ENCODE measurements around the gene CCNK.

The CCNK gene

DNA sequence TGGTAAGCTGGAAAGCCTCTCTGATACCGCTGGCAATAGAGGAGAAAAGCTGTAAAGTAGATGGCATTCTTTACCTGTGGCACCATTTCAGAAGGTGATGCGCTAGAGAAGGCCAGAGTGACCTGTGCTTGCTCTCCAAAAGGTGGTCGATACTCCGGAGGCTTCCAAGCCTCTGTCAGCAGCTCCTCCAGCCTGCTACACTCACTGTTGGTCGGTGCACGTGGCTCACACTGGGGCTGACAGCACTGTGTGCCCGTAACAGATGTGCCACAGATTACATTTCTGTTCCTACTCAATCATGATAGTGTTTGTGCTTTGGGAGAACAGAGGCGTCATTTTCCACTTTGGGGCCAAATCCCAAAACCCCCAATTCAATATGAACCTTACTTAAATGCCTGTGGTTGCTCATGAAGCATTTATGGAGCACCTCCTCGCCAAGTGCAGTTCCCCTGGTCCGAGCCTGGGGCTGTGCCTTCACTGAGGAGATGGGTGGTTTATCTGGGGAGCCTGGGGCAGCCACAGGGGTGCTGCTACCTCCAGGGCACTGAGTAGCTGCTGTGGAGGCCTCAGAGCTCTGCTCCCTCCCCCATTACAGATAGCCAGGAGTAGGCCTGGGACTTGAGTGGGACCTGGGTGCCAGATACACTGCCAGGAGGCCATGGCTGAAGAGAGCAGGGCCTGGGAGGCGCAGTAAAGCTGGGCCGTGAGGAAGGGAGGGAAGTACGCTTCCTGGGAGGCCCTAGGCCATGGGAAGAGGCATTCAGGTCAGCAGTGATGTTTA, 26.8 kb downstream of the CCNK start:
- no peak for DNase-seq (ENCODE audit: low read depth in 2 of 2)

DNA sequence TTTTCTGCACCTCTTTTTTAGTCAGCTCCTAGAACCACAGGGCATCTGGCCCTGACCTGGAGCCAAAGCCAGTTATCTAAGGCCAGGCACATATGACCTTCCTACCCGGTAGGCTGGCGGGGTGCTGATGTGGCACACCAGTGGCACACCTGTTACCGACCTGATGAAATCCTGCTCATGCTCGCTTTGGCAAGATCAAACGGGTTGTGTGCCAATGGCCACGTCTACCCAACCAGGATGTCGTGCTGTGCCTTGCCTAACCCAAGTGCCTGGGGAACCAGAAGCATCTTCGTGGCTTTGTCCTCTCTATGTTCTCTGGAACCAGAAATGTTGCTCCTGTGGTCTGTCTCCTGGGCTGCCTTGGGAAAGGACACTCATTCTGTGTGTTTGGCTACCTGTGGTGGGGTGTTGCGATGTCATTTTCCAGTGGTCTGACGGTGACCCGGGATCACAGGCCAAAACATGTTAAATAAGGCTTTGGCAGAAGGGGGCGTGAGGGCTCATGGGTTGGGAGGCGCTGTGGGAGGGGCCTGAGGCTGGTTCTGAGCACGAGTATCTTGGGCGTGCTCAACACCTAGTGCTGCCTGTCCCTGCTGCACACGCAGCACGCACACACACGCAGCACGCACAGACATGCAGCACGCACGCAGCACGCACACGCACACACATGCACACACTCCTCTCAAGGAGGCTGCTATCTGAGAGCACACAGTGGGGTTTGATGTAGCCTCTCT, 27.9 kb downstream of the CCNK start:
- DNase-seq (ENCODE audit: low read depth in 2 of 2) = no peak

DNA sequence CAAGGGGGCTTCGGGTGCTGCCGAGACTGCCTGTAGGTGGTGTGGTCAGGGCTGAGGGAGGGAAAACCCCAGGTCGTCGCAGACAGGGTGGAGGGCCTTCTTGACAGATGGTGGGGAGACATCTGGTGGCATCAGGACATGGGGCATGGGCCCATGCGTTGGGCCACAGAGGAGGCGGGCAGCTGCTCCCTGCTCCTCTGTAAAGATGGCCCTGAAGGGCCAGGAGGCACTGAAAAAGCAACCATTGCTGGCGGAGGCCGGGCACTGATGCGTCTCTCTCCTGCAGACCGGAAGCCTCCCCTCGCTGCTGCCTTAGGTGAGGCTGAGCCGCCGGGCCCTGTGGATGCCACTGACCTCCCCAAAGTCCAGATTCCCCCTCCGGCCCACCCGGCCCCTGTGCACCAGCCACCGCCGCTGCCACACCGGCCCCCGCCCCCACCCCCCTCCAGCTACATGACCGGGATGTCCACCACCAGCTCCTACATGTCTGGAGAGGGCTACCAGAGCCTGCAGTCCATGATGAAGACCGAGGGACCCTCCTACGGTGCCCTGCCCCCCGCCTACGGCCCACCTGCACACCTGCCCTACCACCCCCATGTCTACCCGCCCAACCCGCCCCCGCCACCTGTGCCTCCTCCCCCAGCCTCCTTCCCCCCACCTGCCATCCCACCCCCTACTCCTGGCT, 28.8 kb downstream of the CCNK start:
- no peak for DNase-seq (ENCODE audit: low read depth in 2 of 2)

DNA sequence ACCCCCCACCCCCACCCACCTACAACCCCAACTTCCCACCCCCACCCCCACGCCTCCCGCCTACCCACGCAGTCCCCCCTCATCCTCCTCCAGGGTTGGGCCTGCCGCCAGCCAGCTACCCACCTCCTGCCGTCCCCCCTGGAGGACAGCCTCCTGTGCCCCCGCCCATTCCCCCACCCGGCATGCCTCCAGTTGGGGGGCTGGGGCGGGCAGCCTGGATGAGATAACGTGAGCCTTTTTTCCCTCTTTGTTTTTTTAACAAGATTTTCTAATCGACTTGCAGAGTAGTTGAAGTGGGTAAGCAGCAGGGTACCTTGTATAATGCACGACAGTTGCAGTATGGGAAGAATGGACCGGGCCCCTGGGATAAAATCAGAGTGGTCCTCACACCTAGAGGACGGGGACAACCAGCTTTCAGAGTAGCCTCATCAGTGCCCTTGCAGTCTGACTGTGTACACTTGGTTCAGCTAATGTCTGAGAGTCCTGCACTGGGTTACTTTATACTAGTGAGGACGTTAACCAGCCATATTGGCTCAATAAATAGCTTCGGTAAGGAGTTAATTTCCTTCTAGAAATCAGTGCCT, 29.4 kb downstream of the CCNK start:
- no peak for DNase-seq (ENCODE audit: low read depth in 2 of 2)

DNA sequence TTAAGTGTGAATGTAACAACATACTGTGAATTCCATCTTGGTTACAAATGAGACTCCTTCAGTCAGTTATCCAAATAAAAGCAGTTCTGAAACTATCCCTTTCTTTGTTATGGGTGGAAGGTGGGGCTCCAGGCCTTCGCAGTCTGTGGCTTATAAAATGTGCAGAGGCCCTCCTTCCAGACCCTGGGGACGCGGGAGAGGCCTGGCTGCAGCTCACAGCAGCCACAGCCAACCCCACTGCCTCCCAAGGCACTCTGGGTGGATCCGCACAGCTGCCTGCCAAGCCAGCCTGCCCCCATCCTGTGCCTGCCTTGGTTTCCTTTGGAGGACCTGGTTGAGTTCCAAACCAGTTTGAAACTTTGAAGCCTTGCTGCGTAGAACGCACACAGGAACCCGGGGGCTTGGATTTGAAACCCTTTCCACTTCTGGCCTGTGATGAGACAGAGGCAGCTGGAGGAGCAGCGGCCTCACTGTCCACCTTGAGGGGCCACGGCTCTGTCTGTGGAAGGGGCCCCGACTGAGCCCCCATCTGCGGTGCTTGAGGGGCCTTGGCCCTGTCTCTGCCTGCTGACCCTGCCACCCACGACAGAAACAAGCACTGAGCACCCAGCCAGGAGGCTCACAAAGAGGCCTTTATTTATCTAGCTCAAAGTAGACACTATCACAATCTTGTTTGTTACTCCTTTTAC, 30.4 kb downstream of the CCNK start:
- DNase-seq (ENCODE audit: low read depth in 2 of 2) = no peak

DNA sequence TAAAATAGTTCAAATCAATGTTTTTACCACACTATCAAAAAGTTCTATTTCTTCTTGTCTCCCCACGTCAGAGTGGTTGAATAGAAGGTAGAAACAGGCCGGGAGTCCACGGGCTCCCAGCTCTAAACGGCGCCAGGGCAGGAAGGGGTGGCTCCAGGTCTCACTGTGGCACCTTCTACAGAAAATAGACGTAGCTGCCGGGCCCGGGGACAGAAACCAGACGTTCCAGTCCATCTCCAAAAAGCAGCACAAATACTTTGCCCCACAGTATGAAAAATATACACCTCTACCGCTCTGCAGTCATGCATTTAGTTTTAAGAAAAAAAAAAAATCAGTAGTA, 30.9 kb downstream of the CCNK start:
- DNase-seq (ENCODE audit: low read depth in 2 of 2) = no peak

DNA sequence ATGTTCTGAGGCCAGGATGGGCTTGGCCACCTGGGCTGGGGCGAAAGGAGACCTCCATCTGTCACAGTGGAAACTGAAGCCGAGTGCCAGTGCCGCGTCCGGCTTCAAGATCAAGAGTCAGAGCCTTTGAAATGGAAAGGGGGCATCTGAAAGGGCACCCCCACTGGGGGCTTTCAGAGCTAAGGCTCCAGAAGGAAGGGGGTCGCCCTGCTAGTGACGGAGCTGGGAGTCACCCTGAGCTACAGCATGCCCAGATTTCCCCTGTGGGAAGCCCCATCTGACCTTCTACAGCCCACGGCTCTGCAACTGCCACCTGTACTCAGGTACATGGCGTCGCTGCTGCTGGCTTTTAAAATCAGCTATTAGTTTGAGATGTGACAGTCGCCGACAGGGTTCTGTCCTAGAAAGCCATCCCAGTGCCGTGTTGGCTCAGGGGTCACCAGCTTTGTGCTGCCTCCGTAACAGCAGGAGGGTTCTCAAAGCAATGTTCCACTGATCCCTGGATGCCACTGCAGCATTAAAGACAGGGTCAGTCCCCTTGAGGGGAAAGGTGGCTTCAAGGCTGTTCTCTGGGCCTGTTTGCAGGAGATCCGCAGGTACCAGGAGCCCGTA, 31.5 kb downstream of the CCNK start:
- no peak for DNase-seq (ENCODE audit: low read depth in 2 of 2)

DNA sequence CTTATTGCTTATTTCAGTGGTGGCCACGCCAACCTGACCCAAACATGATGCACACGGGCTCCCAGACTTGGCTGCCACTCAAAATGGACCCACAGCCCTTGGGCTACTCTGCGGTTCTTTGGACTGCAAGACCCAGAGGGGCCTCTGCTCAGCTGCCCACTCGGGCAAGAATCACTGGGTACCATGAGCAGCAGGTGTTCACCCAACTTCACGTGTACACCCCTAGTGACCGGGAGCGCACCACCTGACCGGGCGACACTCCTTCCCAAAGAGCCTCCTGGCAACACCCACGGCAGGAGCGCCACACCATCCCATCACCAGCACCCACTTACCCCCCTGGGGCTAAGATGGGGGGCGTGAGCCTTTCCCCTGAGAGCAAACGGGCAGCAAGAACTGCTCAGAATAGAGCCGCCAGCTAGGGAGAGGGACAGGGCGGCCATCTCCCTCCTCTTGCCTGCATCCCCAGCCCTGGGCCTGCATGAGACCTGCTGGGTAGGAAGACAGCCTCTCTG, 32.0 kb downstream of the CCNK start:
- DNase-seq (ENCODE audit: low read depth in 2 of 2) = no peak

DNA sequence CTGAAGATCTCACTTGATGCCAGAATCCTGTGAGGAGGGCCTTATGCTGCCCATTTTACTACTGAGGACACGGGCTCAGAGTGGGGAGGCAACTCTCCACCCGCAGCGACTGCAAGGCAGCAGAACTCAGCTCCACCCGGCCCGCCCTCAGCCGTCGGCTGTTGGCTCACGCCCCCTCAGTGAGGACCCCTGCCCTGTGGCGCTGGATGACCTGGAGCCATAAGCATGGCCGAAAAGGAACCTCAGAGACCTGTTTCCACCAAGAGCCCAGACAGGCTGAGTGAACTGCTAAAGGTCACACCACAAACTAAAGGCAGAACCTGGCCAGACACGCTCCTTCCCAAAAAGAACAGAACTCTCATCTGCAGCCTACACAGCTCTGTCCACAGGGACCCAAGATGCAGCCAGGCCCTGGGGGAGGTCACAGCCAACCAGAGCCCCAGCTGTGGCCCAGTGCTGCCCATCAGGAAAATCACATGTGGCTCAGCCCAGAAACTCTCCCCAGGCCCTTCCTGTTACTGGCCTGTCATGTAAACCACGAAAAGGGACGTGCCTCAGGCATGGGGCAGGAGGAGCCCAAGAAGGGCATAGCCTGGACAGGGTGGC, 32.8 kb downstream of the CCNK start:
- no peak for DNase-seq (ENCODE audit: low read depth in 2 of 2)

DNA sequence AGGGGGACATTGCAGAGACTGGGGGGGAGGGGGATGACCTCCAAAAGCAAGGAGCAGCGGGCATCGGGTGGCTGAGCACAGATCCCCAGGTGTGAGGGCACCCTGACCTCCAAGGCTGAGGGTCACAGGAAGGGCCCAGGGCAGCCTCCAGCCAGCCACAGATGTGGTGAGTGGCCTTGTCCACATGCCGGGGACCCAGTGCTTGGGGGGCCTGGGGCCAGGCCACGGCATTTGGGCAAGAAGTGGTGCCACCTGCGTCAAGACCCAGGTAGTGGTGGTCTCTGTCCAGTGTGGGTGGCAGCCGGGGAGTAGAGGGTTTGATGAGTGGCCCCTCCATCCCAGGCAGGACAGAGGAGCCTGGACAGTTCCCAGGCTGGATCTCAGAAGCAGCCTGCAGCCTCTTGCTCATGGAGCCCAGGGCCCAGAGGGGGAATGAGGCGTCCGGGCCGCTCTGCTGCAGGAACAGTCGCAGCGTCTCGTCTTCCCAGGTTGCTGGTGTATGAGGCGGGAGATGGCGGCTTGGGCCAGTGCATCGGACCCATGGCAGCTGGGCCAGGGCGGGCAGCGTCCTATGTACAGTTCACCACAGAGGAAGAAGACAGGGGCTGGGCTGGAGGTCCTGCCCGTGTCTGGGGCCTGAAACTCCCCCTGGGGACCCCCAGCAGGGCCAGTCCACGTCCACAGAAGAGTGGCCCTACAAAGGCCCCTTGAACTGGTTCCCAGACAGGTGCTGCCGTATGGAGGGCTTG, 33.5 kb downstream of the CCNK start:
- DNase-seq (ENCODE audit: low read depth in 2 of 2) = no peak

DNA sequence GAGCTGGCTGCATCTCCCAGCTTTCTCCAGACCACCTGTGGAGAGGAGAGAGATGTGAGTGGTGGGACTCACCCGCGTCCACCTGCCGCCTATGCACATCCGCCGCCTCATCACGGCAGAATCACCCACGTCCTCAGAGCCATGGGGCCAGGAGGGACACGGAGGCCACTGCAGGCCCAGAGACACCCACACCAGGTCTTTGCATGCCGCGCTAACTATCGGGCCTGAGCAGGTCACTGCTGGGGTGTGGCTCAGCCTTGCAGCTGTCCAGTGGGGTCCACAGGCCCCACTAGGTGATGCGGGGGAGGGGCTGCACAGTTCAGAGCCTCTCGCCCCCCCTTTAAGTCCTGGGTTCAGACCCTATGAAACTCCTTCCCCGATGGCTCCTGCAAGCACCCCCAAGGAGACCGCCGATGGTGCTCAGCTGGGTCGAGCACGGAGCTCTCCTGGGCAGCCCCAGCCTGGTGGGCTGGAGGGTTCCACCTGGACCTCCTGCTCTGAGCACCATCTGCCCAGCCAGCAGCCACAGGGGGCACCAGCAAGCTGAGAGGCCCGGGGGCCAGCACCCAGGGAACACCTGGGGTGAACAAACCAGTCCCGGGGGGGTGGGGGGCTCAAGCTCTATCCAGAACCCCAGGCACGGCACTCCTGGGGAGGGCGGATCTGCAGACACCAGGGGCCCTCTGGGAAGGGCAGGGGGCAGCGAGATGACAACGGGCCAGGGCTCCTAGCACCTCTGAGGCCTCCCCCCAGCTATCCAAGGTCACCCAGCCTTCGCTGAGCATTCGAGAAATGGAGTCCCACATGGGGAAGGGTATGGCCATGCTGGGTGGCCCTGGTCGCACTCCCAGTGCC, 34.3 kb downstream of the CCNK start:
- no peak for DNase-seq (ENCODE audit: low read depth in 2 of 2)

DNA sequence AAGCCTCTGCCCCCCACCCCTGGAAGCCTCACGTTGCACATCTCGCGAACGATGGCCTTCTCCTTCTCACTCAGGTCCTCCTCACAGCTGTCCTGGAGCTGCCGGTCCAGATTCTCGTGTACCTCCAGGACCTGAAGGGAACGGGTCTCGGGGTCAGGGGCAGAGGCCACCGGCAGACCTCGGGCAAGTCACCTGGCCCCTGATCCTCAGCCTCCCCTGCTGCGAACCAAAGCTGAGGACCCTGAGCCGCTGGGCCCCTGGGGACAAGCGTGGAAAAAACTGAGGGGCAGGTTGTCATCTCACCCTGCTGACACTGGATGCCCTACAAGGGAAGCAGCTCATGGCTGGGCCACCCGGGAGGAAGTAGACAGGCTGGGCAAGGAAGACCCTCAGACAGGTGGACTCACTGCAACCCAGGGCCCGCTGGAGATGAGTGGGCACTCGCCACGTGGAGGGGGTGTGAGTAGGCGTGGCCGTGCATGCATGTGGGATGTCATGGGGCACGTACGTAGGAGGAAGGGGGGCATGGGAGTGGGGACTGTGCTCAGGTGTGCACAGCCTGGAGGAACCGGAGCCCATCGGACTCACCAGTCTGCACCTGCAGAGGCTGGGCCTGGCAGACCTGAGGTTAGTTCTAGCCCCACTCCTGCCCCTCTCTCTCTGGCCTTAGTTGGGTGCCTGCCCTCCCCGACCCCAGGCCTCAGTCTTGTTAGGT, 35.1 kb downstream of the CCNK start:
- DNase-seq (ENCODE audit: low read depth in 2 of 2) = no peak

DNA sequence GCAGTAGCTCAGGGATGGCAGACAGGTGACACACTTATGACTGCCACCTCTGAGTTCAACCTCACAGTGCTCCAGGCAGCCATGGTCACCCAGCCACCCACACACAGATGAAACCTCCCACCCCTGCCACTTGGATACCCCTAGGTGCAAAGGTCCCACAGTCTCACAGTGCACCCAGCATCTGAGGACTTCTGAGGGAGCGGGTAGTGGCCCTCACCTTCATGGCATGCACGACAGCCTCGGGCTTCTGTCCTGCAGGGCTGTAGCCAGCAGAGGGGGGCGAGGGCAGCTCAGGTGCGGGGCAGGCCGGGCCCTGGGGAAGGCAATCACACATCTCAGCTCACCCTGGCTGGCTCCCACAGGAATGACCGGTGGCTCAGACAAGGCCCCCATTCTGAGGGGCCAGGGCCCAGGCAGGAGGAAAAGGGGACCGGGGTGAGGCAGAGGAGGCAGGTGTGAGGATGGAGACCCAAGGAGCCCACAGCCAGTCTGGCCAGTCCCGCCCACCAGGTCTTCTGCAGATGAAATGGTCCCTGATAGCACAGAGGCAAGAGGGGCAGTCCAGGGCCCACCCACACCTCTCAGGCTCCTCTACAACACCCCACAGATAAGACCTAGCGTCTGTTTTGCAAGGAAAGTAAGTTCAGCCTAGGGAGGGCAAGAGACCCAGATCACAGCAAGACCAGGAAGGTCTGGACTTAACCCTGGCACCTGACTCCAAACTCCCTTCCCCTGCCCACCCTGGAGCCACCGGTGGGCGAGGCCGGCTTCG, 35.8 kb downstream of the CCNK start:
- no peak for DNase-seq (ENCODE audit: low read depth in 2 of 2)

DNA sequence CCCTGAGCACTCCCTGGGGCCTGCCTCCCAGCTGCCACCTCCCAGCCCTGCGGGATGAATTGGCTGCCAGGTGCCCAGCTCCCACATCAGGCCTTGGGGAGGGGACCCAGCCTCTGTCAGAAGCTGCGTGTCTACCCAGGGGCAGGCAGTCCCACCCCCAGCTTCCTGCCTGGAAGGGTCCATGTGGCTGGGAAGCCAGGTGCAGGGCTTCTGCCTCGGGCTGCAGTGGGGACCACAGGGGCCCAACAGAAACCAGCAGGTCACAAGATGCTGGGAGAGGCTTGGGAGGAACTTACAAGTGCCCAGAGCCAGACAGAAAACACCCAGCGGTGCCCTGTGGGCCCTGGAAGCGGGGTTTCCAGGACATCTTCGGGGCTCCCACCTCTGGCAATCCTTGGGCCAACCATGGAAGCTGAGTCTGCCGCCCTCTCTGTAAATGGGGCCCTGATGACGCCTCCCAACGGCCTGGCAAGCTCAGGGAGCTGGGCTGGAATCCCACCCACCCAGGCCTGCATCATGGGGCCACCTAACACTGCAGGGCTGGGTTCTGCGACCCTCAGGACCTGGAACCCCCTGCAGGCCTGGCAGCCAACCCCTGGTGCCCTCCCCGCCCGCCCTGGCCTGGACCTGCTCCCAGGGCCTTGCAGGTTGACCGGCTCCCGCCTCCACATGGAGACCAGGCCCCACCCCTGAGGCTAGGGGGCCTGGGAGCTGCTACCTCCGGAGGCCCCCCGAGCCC, 36.6 kb downstream of the CCNK start:
- no peak for DNase-seq (ENCODE audit: low read depth in 2 of 2)

DNA sequence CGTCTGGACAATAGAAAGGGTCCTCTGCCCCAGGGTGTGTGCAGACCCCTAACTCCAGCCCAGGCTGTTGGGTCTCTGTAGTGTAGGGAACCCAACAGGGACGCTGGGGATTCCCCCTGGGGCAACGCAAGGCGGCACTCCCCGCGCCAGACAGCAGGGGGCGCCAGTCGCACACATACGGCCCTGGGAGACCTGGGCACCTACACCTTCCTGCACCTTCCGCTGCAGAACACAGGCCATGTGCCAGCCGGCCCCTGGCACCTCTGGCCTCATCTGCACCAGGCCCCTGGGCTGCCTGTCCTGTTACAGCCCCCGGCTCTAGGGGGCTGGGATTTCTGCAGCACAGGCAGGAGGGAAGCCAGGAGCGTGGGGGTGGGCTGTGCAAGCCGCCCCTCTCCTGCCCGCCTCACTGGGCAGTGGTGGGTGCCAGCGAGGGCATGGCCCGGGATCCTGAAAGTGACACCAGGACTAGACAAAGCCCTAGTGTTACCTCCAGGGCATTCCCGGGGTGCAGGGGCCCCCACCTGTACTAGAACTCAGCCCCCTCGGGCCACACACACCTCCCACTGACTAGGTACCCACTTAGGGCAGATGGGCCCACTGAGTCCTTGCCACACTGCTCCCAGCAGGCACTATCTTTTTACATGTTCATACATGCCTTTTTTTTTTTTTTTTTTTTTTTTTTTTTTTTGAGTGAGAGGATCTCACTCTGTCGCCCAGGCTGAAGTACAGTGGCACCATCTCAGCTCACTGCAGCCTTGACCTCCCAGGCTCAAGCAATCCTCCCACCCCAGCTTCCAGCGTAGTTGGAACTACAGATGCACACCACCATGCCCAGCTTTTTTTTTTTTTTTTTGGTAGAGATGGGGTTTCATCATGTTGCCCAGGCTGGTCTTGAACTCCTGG, 37.5 kb downstream of the CCNK start:
- peak; percentile 57 to 62 for DNase-seq (ENCODE audit: low read depth in 2 of 2)

DNA sequence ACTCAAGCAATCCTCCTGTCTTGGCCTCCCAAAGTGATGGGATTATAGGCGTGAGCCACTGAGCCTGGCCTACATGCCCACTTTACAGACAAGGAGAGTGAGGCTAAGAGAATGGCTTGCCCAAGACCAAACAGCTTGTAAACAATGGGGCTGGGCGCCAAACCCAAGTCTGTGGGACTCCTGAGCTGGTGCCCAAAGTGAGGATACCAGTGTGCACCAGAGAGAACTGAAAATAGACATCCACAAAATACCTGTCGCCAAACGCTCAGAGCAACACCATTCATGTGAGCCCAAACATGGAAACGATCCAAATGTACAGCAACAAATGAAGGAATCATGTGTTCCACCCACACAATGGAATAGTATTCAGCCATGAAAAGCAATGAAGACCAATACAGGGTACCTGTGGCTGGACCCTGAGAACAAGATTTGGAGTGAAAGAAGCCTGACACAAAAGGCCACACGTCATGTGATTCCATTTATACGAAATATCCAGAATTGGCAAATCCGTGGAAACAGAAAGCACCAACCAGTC, 38.2 kb downstream of the CCNK start:
- no peak for DNase-seq (ENCODE audit: low read depth in 2 of 2)

All from activated CD8-positive, alpha-beta memory T cell treated with anti-CD3 and anti-CD28 coated beads for 4 hours (primary cell).